Progenitor cell of endocrine pancreas (in vitro differentiated cells): Measurements from ENCODE around the gene IL25. TPM values are rescaled to one million over a fixed set of nuclear protein-coding genes. Genes with fewer than 3 reads are reported as not detected.
"Not testable (repeated sequence)": the region's sequence is repeated elsewhere in the genome, so short reads cannot be mapped to it uniquely, and the experiment has no call there.

ENCODE experiments used
- DNase-seq: peaks from one replicate; pipeline ENCODE4 v3.0.0; 2021; ENCODE audit warnings: low spot score; ENCODE audit not compliant: unreplicated experiment
- H3K27ac Mint-ChIP-seq: 2 replicates; pipeline ENCODE4 v1.8.0; 2021; ENCODE audit warnings: mild to moderate bottlenecking, moderate library complexity, mixed read lengths
- H3K27me3 Mint-ChIP-seq: 2 replicates; pipeline ENCODE4 v1.8.0; 2021; ENCODE audit warnings: mixed read lengths
- H3K36me3 Mint-ChIP-seq: 2 replicates; pipeline ENCODE4 v1.8.0; 2022; ENCODE audit warnings: mixed read lengths; ENCODE audit not compliant: insufficient read depth
- H3K4me1 Mint-ChIP-seq: 2 replicates; pipeline ENCODE4 v1.8.0; 2021; ENCODE audit warnings: low read depth, mixed read lengths
- H3K4me3 Mint-ChIP-seq: 2 replicates; pipeline ENCODE4 v1.8.0; 2021; ENCODE audit warnings: low read depth, mild to moderate bottlenecking, moderate library complexity, mixed read lengths
- H3K9me3 Mint-ChIP-seq: 2 replicates; pipeline ENCODE4 v1.8.0; 2021; ENCODE audit warnings: low read depth, mixed read lengths
- total RNA-seq: library from RNA; stranded (reverse); gene quantifications from 2 replicates; pipeline ENCODE4 v1.2.1, GENCODE V29; 2021
- TF ChIP-seq, protein P1 (sequence below): fragments of 200-600 bp; sonication (generic); IDR thresholded peaks from one replicate; pipeline ENCODE4 v1.5.0; 2021; ENCODE audit warnings: antibody characterized with exemption, mild to moderate bottlenecking; ENCODE audit not compliant: unreplicated experiment

Gene IL25
- total RNA-seq, 1 donor from 2014 or later: not detected

GRCh38 chr14:23396126-23396525 is 23.5 kb downstream of the IL25 start:
- no peak overlapping the region for H3K27ac Mint-ChIP-seq
- peaks cover 18% of the 10 kb centered on the region for H3K27me3 Mint-ChIP-seq

GRCh38 chr14:23396781-23397407 is 24.3 kb downstream of the IL25 start:
- Mint-ChIP-seq H3K4me1 (no peaks in the 10 kb centered on the region), H3K36me3 (no peaks in the 10 kb centered on the region), H3K9me3 (no peaks in the 10 kb centered on the region)

More at GRCh38 chr14:23396126-23396525, 23.5 kb downstream of the IL25 start:
- TF ChIP-seq, protein P1, sequence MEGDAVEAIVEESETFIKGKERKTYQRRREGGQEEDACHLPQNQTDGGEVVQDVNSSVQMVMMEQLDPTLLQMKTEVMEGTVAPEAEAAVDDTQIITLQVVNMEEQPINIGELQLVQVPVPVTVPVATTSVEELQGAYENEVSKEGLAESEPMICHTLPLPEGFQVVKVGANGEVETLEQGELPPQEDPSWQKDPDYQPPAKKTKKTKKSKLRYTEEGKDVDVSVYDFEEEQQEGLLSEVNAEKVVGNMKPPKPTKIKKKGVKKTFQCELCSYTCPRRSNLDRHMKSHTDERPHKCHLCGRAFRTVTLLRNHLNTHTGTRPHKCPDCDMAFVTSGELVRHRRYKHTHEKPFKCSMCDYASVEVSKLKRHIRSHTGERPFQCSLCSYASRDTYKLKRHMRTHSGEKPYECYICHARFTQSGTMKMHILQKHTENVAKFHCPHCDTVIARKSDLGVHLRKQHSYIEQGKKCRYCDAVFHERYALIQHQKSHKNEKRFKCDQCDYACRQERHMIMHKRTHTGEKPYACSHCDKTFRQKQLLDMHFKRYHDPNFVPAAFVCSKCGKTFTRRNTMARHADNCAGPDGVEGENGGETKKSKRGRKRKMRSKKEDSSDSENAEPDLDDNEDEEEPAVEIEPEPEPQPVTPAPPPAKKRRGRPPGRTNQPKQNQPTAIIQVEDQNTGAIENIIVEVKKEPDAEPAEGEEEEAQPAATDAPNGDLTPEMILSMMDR: no peak
- Mint-ChIP-seq H3K9me3 (no peaks in the 10 kb centered on the region), H3K36me3 (no peaks in the 10 kb centered on the region), H3K4me3 (no peak overlapping the region), H3K4me1 (no peaks in the 10 kb centered on the region)
- no peak for DNase-seq

GRCh38 chr14:23398348-23398747 is 25.7 kb downstream of the IL25 start:
- Mint-ChIP-seq H3K36me3 (no peaks in the 10 kb centered on the region), H3K9me3 (no peaks in the 10 kb centered on the region), H3K4me3 (no peak overlapping the region), H3K4me1 (no peaks in the 10 kb centered on the region), H3K27ac (no peak overlapping the region), H3K27me3 (peaks cover 26% of the 10 kb centered on the region)
- TF ChIP-seq, protein P1: no peak
- no peak for DNase-seq

More at GRCh38 chr14:23396781-23397407, 24.3 kb downstream of the IL25 start:
- Mint-ChIP-seq H3K4me3 (no peak overlapping the region), H3K27ac (no peak overlapping the region), H3K27me3 (peaks cover 23% of the 10 kb centered on the region)
- TF ChIP-seq, protein P1: no peak
- DNase-seq: no peak

DNA sequence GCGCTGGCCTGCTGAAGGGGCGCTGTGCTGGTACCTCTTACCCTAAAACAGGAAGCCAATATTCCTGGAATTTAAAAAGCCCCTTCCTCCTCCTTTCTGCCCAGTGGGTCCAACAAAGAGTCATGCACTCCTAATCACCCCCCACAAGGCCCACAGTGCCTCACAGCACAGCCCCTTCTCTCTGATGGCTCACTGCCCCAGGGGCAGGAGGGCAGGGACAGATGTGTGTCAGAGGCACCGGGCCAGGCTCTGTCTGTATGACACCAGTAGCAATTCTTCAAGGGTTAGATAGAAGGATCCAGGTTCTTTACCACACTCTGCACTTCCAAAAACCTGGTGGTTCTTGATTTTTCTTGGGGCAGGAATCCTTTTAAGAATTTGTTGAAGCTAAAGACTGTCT is 26.5 kb downstream of the IL25 start:
- DNase-seq: no peak
- Mint-ChIP-seq H3K27ac (no peak overlapping the region), H3K4me3 (no peak overlapping the region), H3K27me3 (peaks cover 31% of the 10 kb centered on the region), H3K9me3 (no peaks in the 10 kb centered on the region), H3K4me1 (no peaks in the 10 kb centered on the region), H3K36me3 (no peaks in the 10 kb centered on the region)
- TF ChIP-seq, protein P1: no peak

DNA sequence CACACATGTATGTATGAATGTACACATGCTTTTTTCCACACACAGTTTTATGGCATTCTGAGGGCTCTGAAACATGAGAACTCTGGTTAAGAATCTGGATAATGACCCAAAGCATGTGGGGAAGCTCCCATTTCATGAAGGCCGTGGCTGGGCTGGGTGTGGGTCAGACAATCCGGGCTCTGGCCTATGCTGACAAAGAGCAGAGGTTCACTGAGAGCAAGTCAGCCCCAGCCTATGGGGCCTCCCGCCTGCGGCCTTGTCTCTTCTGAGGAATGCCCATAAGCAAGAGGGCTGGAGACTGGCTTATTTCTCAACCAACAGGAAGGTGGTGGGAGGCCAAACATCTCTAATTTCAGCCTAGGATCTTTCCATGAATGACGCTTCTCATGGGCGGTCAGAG is 27.0 kb downstream of the IL25 start:
- H3K36me3 Mint-ChIP-seq: no peaks in the 10 kb centered on the region
- no peak overlapping the region for H3K4me3 Mint-ChIP-seq
- no peak overlapping the region for H3K27ac Mint-ChIP-seq
- DNase-seq: no peak
- peaks cover 31% of the 10 kb centered on the region for H3K27me3 Mint-ChIP-seq
- TF ChIP-seq, protein P1: no peak
- H3K9me3 Mint-ChIP-seq: no peaks in the 10 kb centered on the region
- H3K4me1 Mint-ChIP-seq: no peaks in the 10 kb centered on the region

DNA sequence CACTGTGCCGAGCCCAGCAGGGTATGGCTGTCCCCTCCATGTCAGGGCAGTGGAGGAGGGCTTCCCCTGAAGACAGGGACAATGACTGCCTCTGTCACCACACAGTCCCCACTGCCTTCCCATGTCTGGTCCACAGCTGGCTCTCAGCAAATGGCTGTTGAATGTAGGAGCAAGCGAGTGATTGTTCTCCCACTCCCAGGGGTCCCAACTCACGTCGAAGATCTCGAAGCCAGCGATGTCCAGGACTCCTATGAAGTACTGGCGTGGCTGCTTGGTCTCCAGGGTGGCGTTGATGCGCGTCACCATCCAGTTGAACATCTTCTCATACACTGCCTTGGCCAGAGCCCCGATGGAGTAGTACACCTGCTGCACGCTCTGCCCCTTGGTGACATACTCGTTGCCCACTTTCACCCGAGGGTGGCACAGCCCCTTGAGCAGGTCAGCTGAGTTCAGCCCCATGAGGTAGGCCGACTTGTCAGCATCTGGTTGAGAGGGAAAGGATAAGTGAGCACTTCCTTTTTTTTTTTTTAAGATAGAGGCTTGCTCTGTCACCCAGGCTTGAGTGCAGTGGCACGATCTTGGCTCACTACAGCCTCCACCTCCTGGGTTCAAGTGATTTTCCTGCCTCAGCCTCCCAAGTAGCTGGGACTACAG is 28.0 kb downstream of the IL25 start:
- peaks cover 37% of the 10 kb centered on the region for H3K27me3 Mint-ChIP-seq
- H3K4me1 Mint-ChIP-seq, H3K4me3 Mint-ChIP-seq, H3K27ac Mint-ChIP-seq, H3K36me3 Mint-ChIP-seq, H3K9me3 Mint-ChIP-seq, DNase-seq: not testable (repeated sequence)
